A549 treated with RU486 at 1 μM for 4 hours (cell line): Measurements from ENCODE around the gene BAHCC1. TPM values are rescaled to one million over a fixed set of nuclear protein-coding genes. Genes with fewer than 3 reads are reported as not detected.

Experiments
- total RNA-seq: library from RNA; stranded (reverse); fragments of 200-300 nt; extraction: Qiagen RNA extraction; gene quantifications from 5 replicates; pipeline ENCODE4 v1.2.3, GENCODE V29; 2022; ENCODE audit warnings: low read depth

The BAHCC1 gene
- total RNA-seq, result 9.8 to 14.9 TPM (median 13.0 TPM) in 5 replicates

GRCh38 chr17:81394921-81395599 lies at the start of gene BAHCC1:
Gene BAHCC1 (plus strand): TSS chr17:81395457. CDS start chr17:81399740, 4,283 bp downstream.

GRCh38 chr17:81512562-81513371 lies 117.5 kb downstream of the BAHCC1 start, which contains the start of gene ACTG1:
Gene ACTG1 (minus strand): TSS chr17:81512799. CDS start chr17:81512354, 445 bp downstream.

Other genes with a start within 250 kb of the BAHCC1 start
- not detected in 5 replicates for gene PVALEF, start 229.9 kb upstream of the BAHCC1 start, total RNA-seq
- gene AATK, start 229.2 kb upstream of the BAHCC1 start, total RNA-seq, result 0.34 to 0.81 TPM (median 0.54 TPM) in 5 replicates
- 5.9 to 10.7 TPM (median 8.1 TPM) in 5 replicates for gene CEP131, start 172.5 kb upstream of the BAHCC1 start, total RNA-seq
- gene TEPSIN, start 156.4 kb upstream of the BAHCC1 start, total RNA-seq, result 15.4 to 29.9 TPM (median 24.0 TPM) in 5 replicates
- 107 to 254 TPM (median 220 TPM) in 5 replicates for gene NDUFAF8, start 156.1 kb upstream of the BAHCC1 start, total RNA-seq
- 47.7 to 79.4 TPM (median 72.3 TPM) in 5 replicates for gene SLC38A10, start 100.2 kb upstream of the BAHCC1 start, total RNA-seq
- gene ACTG1, start 117.3 kb downstream of the BAHCC1 start, total RNA-seq, result 4,390 to 6,095 TPM (median 5,374 TPM) in 5 replicates
- gene FSCN2, start 132.9 kb downstream of the BAHCC1 start, total RNA-seq, result 0.96 to 1.6 TPM (median 1.1 TPM) in 5 replicates
- gene FAAP100, start 156.9 kb downstream of the BAHCC1 start, total RNA-seq, result 15.9 to 27.8 TPM (median 21.6 TPM) in 5 replicates
- gene NPLOC4, start 241.7 kb downstream of the BAHCC1 start, total RNA-seq, result 89.8 to 106 TPM (median 97.7 TPM) in 5 replicates
- gene TSPAN10, start 241.7 kb downstream of the BAHCC1 start, total RNA-seq, result 4.3 to 6.9 TPM (median 5.2 TPM) in 5 replicates